Aorta (tissue), 5 donors: ENCODE results near the gene TMA7B. TPM values are rescaled to one million over a fixed set of nuclear protein-coding genes. Genes with fewer than 3 reads are reported as not detected.

Experiments
- ATAC-seq: fragments of 200-7000 bp; cut with Tn5 transposase; one replicate; pipeline ENCODE4 v1.9.1; 2022; ENCODE audit warnings: moderate library complexity; ENCODE audit not compliant: low FRiP score
- DNase-seq, 2 donors: peaks; one replicate each; pipeline ENCODE4 v3.0.0-alpha.2; 2020
- H3K27ac ChIP-seq, 2 donors: one replicate each; pipeline ENCODE4 v1.5.1; 2013; ENCODE audit warnings: low read length in 2 of 2, mild to moderate bottlenecking in 2 of 2, moderate library complexity in 2 of 2, control low read depth in 1 of 2, inconsistent platforms in 1 of 2, low read depth in 1 of 2
- H3K27me3 ChIP-seq, 2 donors: one replicate each; pipeline ENCODE4 v1.6.1; 2013; ENCODE audit warnings: control low read depth in 1 of 2, low read length in 1 of 2, mild to moderate bottlenecking in 1 of 2, moderate library complexity in 1 of 2; ENCODE audit not compliant: insufficient read depth in 2 of 2, control insufficient read depth in 1 of 2
- H3K36me3 ChIP-seq, 2 donors: one replicate each; pipeline ENCODE4 v1.6.1; 2013; ENCODE audit warnings: control low read depth in 1 of 2, low read length in 1 of 2, mild to moderate bottlenecking in 1 of 2; ENCODE audit not compliant: insufficient read depth in 2 of 2, control insufficient read depth in 1 of 2
- H3K4me1 ChIP-seq, 2 donors: one replicate each; pipeline ENCODE4 v1.6.1; 2013; ENCODE audit warnings: low read length in 2 of 2, control low read depth in 1 of 2, mild to moderate bottlenecking in 1 of 2, moderate library complexity in 1 of 2; ENCODE audit not compliant: insufficient read depth in 2 of 2, control insufficient read depth in 1 of 2
- H3K4me3 ChIP-seq, 2 donors: one replicate each; pipeline ENCODE4 v1.5.1; 2013; ENCODE audit warnings: low read length in 2 of 2, control low read depth in 1 of 2, mild to moderate bottlenecking in 1 of 2
- H3K9me3 ChIP-seq: one replicate; pipeline ENCODE4 v1.6.1; 2013; ENCODE audit warnings: mild to moderate bottlenecking, low read length; ENCODE audit not compliant: control insufficient read depth
- WGBS, 2 donors: extraction: QIAGEN DNeasy Blood & Tissue Kit; methylation state at CpG; one replicate each; pipeline ENCODE4 v1.1.7; 2013; 5-methylcytosine and 5-hydroxymethylcytosine counted together
- intact Hi-C, 2 donors: fragments of 100-400 bp; cut with DNase I; formaldehyde crosslinking; loops; one replicate each; pipeline versions ENCODE4 v1.14.2 to v1.15.0; 2022
- polyA plus RNA-seq, 2 donors: library from polyadenylated mRNA; stranded (reverse); fragments of 200-250 nt; gene quantifications; one replicate each; pipeline ENCODE4 v1.2.3, GENCODE V29; 2013
- total RNA-seq, 2 donors: library from RNA; stranded (reverse); fragmentation: NEBNext Ultra II Directional; extraction: Animal tissue kit (Norgen Biotek cat#: 25700); gene quantifications; one replicate each; pipeline ENCODE4 v1.2.1, GENCODE V29; 2021
- donor health status: healthy with polysubstance abuse.
- donor health status: Bipolar disorder and iron deficiency.
- donor health status: DM: no; HTN: no; CAD: no.
- donor health status: DM: no; HTN: no; CAD: no.
- donor health status: DM: yes; HTN: yes; CAD: no.

TMA7B gene
- total and polyA plus RNA-seq, 4 donors = 0.39 to 0.42 TPM; not detected in 2

- no peaks in the 10 kb centered on the region for H3K27me3 ChIP-seq
- 58 to 59% methylated on average over 9 of the region's 9 CpGs for WGBS, 2 donors
- H3K4me3 ChIP-seq = no peak overlapping the region
- no peak overlapping the region for H3K27ac ChIP-seq
- ATAC-seq (no peak), DNase-seq (no peak)
- H3K4me1 ChIP-seq = no peaks in the 10 kb centered on the region
- no peaks in the 10 kb centered on the region for H3K9me3 ChIP-seq
- intact Hi-C loops = no loop called here
- H3K36me3 ChIP-seq = no peaks in the 10 kb centered on the region
These were observed 7.1 kb downstream of the TMA7B start for GRCh38 chr22:39967103-39967829.

GRCh38 chr22:39967996-39968972 is 8.1 kb downstream of the TMA7B start:
- Histone ChIP-seq H3K4me1 (no peaks in the 10 kb centered on the region), H3K4me3 (no peak overlapping the region), H3K27me3 (no peaks in the 10 kb centered on the region), H3K9me3 (no peaks in the 10 kb centered on the region), H3K36me3 (no peaks in the 10 kb centered on the region), H3K27ac (no peak overlapping the region)
- DNase-seq (no peak), ATAC-seq (no peak)
- intact Hi-C loops = no loop called here
- whole genome bisulfite sequencing, 2 donors = 51 to 53% methylated on average over 20 of the region's 20 CpGs

- no peaks in the 10 kb centered on the region for H3K4me1 ChIP-seq
- WGBS, 2 donors = 88% methylated on average over 10 of the region's 10 CpGs
- intact Hi-C loops = no loop called here
- no peaks in the 10 kb centered on the region for H3K27me3 ChIP-seq
- H3K4me3 ChIP-seq = no peak overlapping the region
- H3K27ac ChIP-seq = no peak overlapping the region
- H3K36me3 ChIP-seq = no peaks in the 10 kb centered on the region
- DNase-seq (no peak), ATAC-seq (no peak)
- H3K9me3 ChIP-seq = no peaks in the 10 kb centered on the region
These were observed 10.5 kb downstream of the TMA7B start for GRCh38 chr22:39970742-39971141.

- Histone ChIP-seq H3K9me3 (no peaks in the 10 kb centered on the region), H3K36me3 (no peaks in the 10 kb centered on the region), H3K4me1 (no peaks in the 10 kb centered on the region), H3K27me3 (no peaks in the 10 kb centered on the region), H3K27ac (no peak overlapping the region), H3K4me3 (no peak overlapping the region)
- ATAC-seq = no peak
- DNase-seq = no peak
- intact Hi-C loops = no loop called here
- 43 to 45% methylated on average over 5 of the region's 5 CpGs for WGBS, 2 donors
These were observed 12.4 kb downstream of the TMA7B start for GRCh38 chr22:39972641-39973040.

- 25 to 29% methylated on average over 5 of the region's 5 CpGs for whole genome bisulfite sequencing, 2 donors
- H3K27ac ChIP-seq = no peak overlapping the region
- intact Hi-C loops = no loop called here
- no peaks in the 10 kb centered on the region for H3K36me3 ChIP-seq
- no peaks in the 10 kb centered on the region for H3K4me1 ChIP-seq
- H3K4me3 ChIP-seq = no peak overlapping the region
- no peak for DNase-seq
- no peak for ATAC-seq
- H3K27me3 ChIP-seq = peaks cover 0 to 1% of the 10 kb centered on the region in 2 donors
- H3K9me3 ChIP-seq = no peaks in the 10 kb centered on the region
These were observed 13.5 kb downstream of the TMA7B start for GRCh38 chr22:39973656-39974055.

- Histone ChIP-seq H3K36me3 (no peaks in the 10 kb centered on the region), H3K27me3 (peaks cover 0 to 1% of the 10 kb centered on the region in 2 donors), H3K9me3 (no peaks in the 10 kb centered on the region), H3K4me1 (no peaks in the 10 kb centered on the region), H3K4me3 (no peak overlapping the region), H3K27ac (no peak overlapping the region)
- WGBS, 2 donors = 63 to 65% methylated on average over 5 of the region's 5 CpGs
- DNase-seq = no peak
- intact Hi-C loops = no loop called here
- ATAC-seq = no peak
These were observed 13.9 kb downstream of the TMA7B start for GRCh38 chr22:39974065-39974464.

- DNase-seq (no peak), ATAC-seq (no peak)
- Histone ChIP-seq H3K4me1 (no peaks in the 10 kb centered on the region), H3K9me3 (no peaks in the 10 kb centered on the region), H3K27me3 (peaks cover 0 to 1% of the 10 kb centered on the region in 2 donors), H3K4me3 (no peak overlapping the region), H3K27ac (no peak overlapping the region), H3K36me3 (no peaks in the 10 kb centered on the region)
- intact Hi-C loops = no loop called here
- 71 to 80% methylated on average over 6 of the region's 6 CpGs for WGBS, 2 donors
These were observed 18.9 kb downstream of the TMA7B start for GRCh38 chr22:39979048-39979447.

- intact Hi-C loops = no loop called here
- DNase-seq = no peak
- Histone ChIP-seq H3K4me1 (no peaks in the 10 kb centered on the region), H3K9me3 (no peaks in the 10 kb centered on the region), H3K27ac (no peak overlapping the region), H3K4me3 (no peak overlapping the region), H3K27me3 (peaks cover 0 to 1% of the 10 kb centered on the region in 2 donors), H3K36me3 (no peaks in the 10 kb centered on the region)
- no peak for ATAC-seq
- 80% methylated on average over 5 of the region's 5 CpGs for WGBS, 2 donors
These were observed 19.3 kb downstream of the TMA7B start for GRCh38 chr22:39979458-39979857.
